CD4-positive, alpha-beta T cell treated with Interleukin-4 for 4 hours (primary cell): ENCODE measurements around the gene CACNG6.
"Not testable (repeated sequence)": the region's sequence is repeated elsewhere in the genome, so short reads cannot be mapped to it uniquely, and the experiment has no call there.

Experiments
- DNase-seq: peaks from one replicate; pipeline ENCODE4 v3.0.0-alpha.2; 2020

Gene CACNG6, protein sequence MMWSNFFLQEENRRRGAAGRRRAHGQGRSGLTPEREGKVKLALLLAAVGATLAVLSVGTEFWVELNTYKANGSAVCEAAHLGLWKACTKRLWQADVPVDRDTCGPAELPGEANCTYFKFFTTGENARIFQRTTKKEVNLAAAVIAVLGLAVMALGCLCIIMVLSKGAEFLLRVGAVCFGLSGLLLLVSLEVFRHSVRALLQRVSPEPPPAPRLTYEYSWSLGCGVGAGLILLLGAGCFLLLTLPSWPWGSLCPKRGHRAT

DNA sequence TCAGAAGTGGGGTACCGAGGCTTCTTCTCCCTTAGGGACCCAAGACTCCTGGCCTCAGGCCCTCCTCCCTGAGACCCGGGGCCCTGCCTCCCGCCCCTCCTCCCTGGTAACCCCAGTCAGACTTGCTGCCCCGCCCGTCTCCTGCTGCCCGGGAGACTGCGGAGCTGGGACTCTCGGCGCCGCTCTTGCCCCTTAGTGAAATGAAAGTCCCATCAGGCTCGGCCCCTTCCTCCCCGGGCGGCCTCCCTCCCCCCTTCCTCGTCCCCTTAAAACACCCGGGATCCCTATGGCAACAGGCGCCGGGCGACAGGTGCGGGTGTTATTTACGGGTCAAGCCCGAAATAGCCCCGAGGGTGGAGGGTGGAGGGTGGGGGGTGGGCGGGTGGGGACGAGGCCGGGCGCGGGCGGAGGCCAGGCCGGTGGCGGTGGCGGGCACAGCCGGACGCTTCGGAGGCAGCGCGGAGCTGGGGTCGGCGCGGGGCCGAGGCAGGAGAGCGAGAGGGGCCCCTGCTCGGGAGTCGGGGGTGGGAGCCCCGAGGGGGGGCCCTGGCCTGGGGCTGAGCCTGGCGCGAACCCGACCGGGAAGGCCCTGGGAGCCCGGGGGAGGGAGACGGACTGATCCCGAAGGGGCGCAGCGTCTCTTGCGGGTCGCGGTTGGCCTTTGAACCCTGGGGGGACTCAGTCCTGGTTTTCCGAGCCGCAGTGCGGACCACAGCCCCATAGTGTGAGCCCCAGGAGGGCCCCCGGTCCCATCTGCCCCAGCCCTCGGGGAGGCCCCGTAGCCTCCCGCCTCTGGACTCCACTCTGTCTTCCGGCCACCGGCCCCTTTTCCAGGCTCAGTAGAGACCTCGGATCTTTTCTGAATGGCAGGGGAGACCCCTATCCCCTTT lies at the start of gene CACNG6:
Gene CACNG6 (plus strand): TSS at position 414 of the 890 bp plus-strand sequence. CDS start 1,241 bp downstream, outside the sequence.
- DNase-seq: no peak

GRCh38 chr19:53942001-53942786 lies 49.2 kb upstream of the CACNG6 start:
- DNase-seq: no peak

GRCh38 chr19:53944416-53944815 lies 47.0 kb upstream of the CACNG6 start:
- DNase-seq: no peak

DNA sequence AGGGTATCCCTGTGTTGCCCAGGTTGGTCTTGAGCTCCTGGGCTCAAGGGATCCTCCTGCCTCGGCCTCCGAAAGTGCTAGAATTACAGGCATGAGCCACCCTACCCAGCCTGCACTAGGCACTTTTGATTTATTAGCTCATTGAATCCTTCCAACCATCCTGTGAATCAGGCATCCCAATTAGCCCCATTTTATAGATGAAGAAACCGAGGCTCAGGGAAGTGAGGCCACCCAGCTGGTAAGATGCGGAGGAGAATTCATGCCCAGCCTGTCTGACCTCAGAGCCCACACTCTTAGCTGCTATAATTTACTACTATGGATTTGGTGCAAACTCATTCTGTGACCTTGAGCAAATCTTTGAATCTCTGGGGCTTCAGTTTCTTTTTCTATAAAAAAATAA lies 46.5 kb upstream of the CACNG6 start:
- no peak for DNase-seq

GRCh38 chr19:53945441-53945840 lies 46.0 kb upstream of the CACNG6 start:
- no peak for DNase-seq

- no peak for DNase-seq
Observed at GRCh38 chr19:53945998-53946397, 45.4 kb upstream of the CACNG6 start.

DNA sequence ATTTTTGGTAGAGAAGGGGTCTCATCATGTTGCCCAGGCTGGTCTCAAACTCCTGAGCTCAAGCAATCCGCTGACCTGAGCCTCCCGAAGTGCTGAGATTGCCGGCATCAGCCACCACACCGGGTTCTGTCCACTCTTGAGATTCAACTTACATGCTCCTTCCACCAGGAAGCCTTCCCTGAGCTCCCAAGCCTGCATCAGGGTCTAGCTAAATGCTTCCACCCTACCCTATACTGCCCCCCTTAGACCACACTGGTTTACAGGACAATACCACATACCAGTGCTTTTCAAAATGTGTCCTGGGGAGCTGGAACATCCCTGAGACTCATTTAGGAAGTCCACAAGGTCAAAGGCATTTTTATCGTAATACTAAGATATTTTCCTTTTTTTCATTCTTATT lies 43.8 kb upstream of the CACNG6 start:
- no peak for DNase-seq

DNA sequence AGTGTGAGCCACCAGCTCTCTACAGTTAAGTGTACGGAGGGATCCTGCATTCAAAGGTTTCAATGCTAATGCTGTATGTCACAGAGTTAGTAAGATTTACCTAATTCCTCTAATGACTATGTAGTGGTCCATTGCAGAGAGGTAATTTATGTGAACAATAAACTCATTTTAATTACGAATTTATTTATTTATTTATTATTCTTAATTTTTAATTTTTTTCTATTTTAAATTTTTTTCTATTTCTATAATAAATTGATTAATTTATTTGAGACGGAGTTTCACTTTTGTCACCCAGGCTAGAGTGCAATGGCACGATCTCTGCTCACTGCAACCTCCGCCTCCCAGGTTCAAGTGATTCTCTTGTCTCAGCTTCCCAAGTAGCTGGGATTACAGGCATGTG lies 42.8 kb upstream of the CACNG6 start:
- DNase-seq: not testable (repeated sequence)

GRCh38 chr19:53951436-53951835 lies 40.0 kb upstream of the CACNG6 start:
- DNase-seq: no peak

DNA sequence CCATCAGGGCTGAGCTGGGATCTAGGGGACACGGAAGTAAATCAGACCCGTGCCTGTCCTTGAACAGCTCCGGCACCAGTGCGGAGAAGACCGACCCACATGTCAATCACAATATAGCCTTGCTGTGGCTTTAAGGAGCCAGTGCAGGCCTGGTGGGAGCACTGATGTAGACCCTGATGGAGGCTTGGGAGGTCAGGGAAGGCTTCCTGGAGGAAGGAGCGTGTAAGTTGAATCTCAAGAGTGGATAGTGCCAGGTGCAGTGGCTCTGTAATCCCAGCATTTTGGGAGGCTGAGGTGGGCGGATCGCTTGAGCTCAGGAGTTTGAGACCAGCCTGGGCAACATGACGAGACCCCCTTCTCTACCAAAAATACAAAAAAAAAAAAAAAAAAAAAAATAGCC lies 39.5 kb upstream of the CACNG6 start:
- DNase-seq: no peak

DNA sequence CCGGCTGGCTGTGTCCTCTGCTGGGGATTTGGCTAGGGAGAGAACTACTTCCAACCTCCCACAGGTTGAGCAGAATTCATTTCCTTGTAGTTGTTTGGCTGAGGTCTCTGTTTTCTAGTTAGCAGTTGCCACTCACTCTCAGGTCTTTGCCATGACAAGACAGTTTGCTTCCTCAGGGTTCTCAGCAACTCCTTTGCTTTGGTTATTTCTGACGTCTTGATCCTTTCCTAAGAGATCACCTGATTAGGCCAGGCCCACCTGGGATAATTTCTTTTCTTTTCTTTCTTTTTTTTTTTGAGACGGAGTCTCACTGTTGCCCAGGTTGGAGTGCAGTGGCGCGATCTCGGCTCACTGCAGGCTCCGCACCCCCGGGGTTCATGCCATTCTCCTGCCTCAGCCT lies 38.1 kb upstream of the CACNG6 start:
- no peak for DNase-seq

DNA sequence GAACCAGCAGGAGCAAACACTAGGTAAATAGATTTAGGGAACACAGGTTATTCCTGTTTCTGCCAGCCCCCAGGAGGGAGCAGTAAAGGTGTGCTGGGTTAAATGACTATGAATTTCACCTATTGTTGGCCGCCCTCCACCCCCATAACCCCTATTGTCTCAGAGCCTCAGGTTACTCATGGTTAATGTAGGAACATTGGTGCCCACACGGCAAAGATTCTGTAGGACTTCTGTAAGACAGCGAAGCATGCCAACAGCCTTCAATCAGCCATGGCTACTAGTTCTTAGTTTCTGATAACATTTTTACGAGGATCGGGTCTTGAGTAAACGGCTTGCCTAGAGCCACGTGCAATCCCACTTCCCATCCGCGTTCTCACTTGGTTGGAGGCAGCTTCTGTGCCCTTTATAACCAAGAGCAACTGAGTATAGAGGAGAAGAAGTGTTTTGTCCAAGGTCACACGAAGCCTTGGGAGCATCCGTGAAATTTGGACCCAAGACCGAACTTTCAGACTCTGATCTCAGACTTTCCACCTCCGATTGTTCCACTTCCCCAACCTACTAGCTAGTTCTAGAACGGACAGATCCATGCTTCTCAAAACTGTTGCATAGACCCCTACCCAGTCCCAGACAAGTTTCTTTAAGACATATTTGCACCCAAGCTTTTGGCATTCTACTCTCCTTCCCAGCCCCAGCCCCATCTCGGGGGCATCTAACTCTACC lies 33.8 kb upstream of the CACNG6 start:
- DNase-seq: no peak

DNA sequence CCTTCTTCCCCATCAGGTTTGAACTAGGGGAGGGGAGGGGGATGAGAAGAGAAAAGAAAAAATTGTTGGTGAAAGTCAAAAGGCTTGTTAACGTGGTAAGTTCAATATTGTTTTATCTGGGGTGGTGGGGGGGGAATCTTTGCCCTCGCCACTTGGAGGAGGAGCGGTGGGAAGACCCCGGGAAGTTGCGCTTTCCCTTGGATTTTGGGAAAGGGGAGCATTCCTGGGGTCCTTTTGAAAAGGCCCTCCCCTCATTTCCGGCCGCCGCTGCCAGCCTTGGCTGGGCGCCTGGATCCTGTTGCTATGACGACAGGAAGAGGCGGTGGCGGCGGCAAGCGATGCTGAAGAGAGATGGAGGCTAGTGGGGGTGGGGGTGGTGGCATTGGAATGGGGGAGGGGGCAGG lies 33.3 kb upstream of the CACNG6 start:
- DNase-seq: no peak

DNA sequence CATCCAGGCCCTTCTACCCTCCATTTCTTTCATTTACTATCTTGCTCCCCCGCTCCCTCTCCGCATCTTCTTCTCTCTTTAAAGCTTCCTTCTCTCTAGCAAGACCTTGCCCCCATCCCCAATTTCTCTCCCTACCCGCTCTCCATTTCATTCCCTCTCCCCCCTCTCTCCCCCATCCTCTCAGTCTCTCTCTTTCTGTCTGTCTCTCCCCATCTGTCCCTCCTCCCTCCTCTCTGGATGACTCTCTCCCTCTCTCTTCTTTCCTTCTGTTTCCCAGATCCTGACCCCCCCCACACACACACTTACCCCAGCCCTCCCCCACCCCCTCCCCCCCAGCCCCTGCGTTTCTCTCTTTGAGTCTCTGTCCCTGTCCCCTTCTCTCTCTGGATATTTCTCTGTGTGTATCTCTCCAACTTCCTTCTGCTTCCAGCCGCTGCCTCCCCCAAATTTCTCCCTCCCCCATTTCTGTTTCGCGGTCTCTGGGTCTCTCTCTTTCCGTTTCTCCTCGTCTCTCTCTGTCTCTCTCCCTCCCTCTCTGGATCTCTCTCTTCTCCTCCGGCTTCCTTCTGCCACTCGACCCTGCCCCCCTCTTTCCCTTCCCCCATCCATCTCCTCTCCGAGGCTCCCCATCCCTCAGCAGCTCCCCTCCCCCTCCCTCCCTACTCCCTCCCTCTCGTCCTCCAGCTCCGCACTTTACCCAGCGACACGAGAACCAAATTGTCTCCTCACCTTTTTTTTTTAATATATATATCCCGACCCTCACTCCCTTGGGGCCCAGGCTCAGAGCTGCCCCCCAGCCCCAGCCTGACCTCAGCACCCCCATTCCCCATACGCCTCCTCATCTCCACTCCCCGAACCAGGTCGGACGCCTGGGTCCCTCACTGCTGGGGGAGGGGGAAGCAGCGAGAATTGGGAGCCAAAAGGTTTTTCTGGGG lies 32.3 kb upstream of the CACNG6 start:
- no peak for DNase-seq

- DNase-seq: no peak
Observed at GRCh38 chr19:53960187-53960586, 31.2 kb upstream of the CACNG6 start.

DNA sequence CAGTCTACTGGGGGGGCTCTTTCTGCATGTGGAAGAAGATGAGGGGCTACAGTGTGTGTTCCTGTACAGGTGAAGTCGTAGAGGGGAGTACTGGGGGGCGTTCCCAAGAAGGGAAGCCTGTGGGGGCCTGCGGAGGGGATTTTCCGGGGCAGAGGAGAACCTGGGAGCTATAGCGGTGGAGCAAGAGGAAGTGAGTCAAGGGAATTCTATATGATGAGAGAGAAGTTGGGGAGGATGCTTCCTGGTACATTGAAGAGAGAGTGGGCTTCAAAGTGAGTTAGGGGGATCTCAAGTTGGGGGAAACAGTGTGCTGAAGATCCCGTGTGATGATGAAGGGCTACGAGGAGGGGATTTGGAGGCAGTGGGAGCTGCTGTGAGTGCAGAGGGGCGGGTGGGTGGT lies 30.6 kb upstream of the CACNG6 start:
- no peak for DNase-seq

DNA sequence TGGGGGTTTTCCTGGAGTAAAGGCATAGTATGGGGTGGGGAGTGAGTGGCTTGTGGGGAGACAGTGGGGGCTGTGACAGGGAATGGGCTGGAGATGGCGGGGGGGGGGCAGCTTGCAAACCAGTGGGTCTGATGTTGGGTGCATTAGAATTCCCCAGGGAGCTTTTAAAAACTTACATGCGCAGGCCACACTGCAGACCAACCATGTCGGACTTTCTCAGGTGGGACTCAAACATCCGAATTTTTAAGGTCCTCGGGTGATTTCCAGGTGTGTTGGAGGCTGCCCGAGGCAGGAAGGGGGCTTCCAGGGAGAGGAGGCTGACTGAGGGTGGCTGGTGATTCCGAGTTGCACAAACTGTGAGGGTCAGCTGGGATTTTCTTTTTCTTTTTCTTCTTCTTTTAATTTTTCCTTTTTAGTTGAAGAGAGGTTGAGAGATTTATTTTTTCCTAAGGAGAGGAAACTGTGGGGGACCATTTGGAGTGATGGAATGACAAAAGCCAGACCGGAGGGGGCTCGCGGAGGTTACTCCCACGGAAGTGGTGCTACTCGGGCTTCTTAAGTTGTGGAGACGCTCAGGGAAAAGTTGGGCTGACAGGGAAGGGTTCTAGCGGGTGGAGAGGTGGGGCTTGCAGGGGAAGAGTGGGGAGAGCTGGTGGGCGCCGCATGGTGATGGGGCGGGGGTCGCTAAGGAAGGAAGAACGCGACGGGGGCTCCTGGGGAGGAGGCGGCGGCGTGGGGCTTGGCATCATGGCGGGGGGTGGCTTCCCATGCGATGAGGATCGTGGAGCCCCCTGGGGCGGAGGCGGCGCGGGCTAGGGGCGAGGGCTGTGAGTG lies 29.7 kb upstream of the CACNG6 start:
- no peak for DNase-seq

- DNase-seq: no peak
Observed at GRCh38 chr19:53962887-53963431, 28.5 kb upstream of the CACNG6 start, which contains the start of gene CACNG8. TSS of gene CACNG8 (plus strand) at chr19:53962937.

DNA sequence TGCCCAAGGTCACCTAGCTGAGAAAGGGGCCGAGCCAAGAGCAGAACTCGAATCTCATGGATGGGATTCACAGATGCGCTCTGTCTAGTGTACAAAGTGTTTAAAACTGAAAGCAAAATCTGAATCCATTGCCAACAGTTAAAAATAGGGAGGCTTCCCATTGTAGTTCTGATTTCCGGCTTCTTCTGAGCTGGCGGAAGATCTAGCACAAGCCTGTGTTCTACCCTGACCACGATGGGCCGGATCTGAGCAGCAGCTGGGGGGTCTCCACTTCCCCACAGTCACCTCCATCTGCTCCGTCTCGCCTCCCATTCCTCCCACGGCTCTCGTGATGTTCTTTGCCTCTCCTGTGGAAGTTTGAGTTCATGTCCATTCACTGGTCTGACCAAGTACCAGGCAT lies 26.3 kb upstream of the CACNG6 start:
- DNase-seq: no peak

- no peak for DNase-seq
Observed at GRCh38 chr19:53966931-53967330, 24.5 kb upstream of the CACNG6 start.
